ENCODE data around the gene TBCEL. TPM values are rescaled to one million over a fixed set of nuclear protein-coding genes. Genes with fewer than 3 reads are reported as not detected.
A peak's percentile ranks its signal among the peaks of the same experiment; 100 is the strongest.

The TBCEL gene
- total RNA-seq, 1 donor from 2014 or later = 44.9 TPM

DNA sequence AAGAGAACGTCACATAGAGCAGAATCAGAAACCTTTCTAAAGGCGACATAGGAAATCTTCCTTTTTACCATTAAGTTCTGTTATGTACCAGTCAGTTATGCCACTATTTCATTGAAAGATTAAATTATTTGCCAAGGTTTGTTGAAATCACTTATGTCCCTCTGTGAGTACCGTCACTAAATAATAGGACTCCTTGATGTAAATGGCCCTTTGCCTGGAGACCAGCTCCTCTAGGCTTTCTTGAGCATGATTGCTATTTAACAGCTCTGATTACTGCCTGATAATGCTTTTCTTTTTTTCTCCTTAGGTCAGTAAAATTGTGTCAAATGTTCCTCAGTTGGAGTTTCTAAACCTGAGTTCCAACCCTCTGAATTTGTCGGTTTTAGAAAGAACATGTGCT, 29.3 kb downstream of the TBCEL start:
- ATAC-seq (no peak), DNase-seq (ENCODE audit: low spot score) (no peak)
- intact Hi-C loops (cut with DNase I) = no loop called here

- DNase-seq (ENCODE audit: low spot score) = no peak
- intact Hi-C loops (cut with DNase I) = no loop called here
- no peak for ATAC-seq
Observed at GRCh38 chr11:121054266-121054665, 30.4 kb downstream of the TBCEL start.

DNA sequence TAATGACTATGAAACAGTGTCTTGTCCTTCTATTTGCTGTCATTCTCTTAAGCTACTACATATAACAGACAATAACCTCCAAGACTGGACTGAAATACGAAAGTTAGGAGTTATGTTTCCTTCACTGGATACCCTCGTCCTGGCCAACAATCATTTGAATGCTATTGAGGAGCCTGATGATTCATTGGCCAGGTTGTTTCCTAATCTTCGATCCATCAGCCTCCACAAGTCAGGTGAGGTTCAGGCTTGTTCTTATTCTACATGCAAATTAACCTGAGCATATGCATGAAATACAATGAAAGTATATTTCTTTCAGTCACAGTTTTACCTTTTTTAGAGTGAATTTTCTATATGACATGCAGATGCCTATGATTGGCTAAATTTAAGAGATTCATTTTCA, 31.2 kb downstream of the TBCEL start:
- DNase-seq (ENCODE audit: low spot score) = no peak
- no peak for ATAC-seq
- intact Hi-C loops (cut with DNase I) = no loop called here

GRCh38 chr11:121057922-121058321, 34.0 kb downstream of the TBCEL start:
- intact Hi-C loops (cut with DNase I) = no loop called here
- no peak for DNase-seq (ENCODE audit: low spot score)

GRCh38 chr11:121058941-121059340, 35.0 kb downstream of the TBCEL start:
- intact Hi-C loops (cut with DNase I) = no loop called here
- no peak for ATAC-seq
- no peak for DNase-seq (ENCODE audit: low spot score)

More at GRCh38 chr11:121057922-121058321, 34.0 kb downstream of the TBCEL start:
- ATAC-seq = no peak

DNA sequence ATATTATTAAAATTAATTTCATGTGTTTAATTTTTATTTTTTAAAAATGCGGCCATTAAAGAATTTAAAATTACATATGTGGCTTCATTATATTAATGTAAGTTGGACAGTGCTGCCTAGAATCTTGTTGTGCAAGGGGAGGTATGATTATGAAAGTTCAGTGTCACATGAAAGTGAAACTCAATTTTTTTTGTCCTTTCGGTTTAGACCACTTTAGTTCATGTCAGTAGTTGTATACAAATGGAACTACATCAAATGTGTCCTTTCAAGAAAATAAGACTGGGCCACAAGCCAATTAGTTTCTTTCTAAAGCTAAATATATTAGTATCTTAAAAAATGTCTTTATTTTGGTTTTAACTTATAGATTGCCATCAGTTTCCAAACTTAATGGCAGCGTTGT, 35.7 kb downstream of the TBCEL start:
- intact Hi-C loops (cut with DNase I) = no loop called here
- ATAC-seq (no peak), DNase-seq (ENCODE audit: low spot score) (no peak)

DNA sequence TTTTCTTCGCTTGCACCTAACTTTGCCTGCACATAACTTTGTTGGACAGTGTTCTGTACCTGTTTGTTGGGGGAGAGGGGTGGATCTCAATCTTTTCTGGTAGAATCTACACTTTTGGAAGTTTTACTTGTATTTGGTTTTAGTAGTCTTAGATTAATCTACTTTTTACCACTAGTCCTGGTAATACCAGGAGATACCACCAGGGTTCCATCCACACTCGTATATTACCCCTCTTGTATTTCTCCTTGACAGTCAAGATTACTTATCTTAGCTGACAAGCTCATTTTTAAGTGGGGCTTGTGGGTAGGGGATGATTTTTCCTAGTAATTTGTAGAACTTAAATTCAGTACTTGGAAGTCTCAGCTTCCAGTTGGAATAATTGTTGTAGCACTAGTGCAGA, 39.8 kb downstream of the TBCEL start:
- intact Hi-C loops (cut with DNase I) = no loop called here
- DNase-seq (ENCODE audit: low spot score) (no peak), ATAC-seq (no peak)

DNA sequence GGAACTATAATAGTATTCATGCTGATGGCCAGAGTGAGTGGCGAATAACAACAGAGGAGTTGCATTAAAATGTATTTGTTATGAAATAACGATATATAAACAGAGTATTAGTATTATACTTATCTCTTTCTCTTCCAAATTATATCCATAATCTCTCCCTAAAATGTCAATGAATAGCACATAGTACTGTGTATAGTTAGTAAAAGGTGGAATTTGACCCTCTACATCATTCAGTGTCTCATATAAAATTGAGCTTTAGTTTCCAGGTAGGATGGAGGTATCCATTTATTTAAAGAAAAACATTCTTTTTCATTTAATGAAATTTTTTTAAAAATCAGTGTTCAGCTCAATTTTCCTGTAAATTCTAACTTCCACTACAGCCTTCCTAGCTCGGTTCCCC, 42.7 kb downstream of the TBCEL start:
- no peak for ATAC-seq
- intact Hi-C loops (cut with DNase I) = no loop called here
- DNase-seq (ENCODE audit: low spot score) = no peak

GRCh38 chr11:121067026-121067425, 43.1 kb downstream of the TBCEL start:
- ATAC-seq (no peak), DNase-seq (ENCODE audit: low spot score) (no peak)
- intact Hi-C loops (cut with DNase I) = no loop called here

- intact Hi-C loops (cut with DNase I) = no loop called here
- DNase-seq (ENCODE audit: low spot score) (no peak), ATAC-seq (no peak)
Observed at GRCh38 chr11:121067453-121067852, 43.6 kb downstream of the TBCEL start.

DNA sequence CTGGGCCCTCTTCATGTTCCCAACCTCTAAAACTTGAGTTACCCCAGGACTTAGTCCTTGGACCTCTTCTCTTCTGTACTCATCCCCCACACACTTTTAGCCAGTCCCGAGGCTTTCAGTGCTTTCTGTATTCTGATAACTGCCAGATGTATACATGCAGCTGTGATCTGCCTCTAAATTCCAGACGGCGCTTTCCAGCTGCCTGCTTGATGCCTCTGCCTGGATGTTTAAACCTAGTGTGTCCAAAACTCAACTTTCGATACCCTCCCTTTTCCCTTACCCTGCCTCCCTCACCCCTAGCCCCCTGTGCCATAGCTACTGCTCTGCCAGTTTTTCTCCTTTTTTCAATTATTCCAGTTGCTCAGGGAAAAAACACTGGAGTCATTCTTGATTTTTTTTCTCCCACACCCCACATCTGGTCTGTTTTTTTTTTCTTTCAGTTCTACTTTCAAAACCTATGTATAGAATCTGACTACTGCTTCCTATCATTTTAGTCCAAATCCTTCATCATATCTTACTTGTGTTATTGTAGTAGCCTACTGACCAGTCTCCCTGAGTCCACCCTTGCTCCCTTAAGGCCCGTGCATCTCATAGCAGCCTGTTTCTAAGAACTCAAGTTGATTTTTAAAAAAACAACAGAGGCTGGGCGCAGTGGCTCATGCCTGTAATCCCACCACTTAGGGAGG, 44.2 kb downstream of the TBCEL start:
- no peak for ATAC-seq
- intact Hi-C loops (cut with DNase I) = no loop called here
- DNase-seq (ENCODE audit: low spot score) = no peak

- DNase-seq (ENCODE audit: low spot score) (no peak), ATAC-seq (no peak)
- intact Hi-C loops (cut with DNase I) = no loop called here
Observed at GRCh38 chr11:121068787-121069186, 44.9 kb downstream of the TBCEL start.

DNA sequence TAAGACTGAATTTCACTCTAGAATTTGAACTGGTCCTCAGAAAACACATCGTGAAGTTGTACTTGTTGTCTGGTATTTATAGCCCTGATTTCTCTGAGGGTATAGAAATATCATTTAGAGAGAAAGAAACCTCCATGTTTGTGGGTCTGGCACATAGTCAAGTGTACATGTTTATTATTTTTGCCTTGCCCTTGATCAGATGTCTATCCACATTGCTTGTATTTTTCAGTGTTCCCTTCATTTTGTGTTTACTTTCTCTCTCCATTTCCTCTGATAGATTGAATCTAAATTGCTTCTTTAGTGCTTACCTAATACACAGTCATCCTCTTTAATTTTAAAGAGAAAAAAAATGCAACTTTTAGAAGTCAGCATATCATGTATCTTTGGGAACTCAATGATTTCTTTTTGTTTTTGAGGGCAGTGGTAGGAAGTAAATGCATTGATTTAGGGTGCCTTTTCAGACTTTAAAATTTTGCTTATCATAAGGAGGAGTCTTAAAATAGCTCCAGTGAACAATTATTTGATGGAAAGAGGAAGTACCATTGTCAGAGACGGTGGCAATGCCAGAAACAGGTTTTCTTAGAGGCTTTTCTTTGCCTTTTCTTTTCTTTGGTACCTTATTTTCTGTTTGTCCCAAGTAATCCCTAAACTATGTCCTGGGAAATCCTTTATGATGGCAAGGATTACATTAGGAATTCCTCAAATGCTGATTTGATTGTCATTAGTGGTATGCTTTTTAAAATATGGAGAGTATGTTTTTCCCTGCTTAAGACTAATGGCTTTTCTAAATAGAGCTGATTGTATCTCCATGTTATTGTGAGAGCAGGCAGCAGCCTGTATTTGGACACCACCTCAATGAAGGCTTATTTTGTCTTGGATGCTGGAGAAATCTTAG, 47.3 kb downstream of the TBCEL start:
- no peak for ATAC-seq
- DNase-seq (ENCODE audit: low spot score) = no peak
- intact Hi-C loops (cut with DNase I) = no loop called here

DNA sequence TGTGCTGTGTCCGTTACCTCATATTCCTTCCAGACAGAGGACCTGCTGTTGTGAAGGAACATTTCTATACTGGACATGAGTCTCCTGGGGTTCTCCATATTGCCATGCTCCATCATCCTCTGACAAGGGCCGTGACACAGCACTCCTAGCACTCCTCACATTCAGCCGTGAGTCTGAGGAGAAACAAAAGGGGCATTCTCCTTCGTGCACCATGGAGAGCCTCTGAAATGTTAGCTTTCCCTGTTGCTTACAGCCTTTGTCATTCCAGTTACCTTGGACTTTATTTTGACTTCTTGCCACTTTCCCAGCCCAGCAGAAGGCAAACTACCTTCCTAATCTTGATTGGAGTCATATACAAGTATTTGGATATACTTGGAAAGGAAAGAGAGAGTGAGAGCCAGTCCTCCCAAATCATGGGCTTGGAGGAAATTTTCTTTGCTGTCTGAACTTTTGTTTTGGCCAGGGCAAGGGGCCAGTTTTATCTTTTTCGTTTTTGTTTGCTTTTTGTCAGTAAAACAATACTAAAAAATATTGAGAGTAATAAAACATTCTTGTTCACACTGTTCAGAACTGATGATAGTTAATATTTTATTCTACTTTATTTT, 48.0 kb downstream of the TBCEL start:
- intact Hi-C loops (cut with DNase I) = no loop called here
- no peak for DNase-seq (ENCODE audit: low spot score)
- peak; percentile 64 for ATAC-seq

- intact Hi-C loops (cut with DNase I) = loop anchor here (5.0 kb wide), 1 partner anchor 139 kb away; no protein-coding TSS in a partner anchor
- ATAC-seq (no peak), DNase-seq (ENCODE audit: low spot score) (no peak)
Observed at GRCh38 chr11:121081321-121081720, 57.4 kb downstream of the TBCEL start.

- intact Hi-C loops (cut with DNase I) = loop anchor here (5.0 kb wide), 1 partner anchor 140 kb away; no protein-coding TSS in a partner anchor
- DNase-seq (ENCODE audit: low spot score) (no peak), ATAC-seq (no peak)
Observed at GRCh38 chr11:121082219-121082618, 58.3 kb downstream of the TBCEL start.

- DNase-seq (ENCODE audit: low spot score) = no peak
- intact Hi-C loops (cut with DNase I) = loop anchor here (5.0 kb wide), 1 partner anchor 140 kb away; no protein-coding TSS in a partner anchor
Observed at GRCh38 chr11:121082670-121083069, 58.8 kb downstream of the TBCEL start.

GRCh38 chr11:121086866-121087265, 63.0 kb downstream of the TBCEL start:
- DNase-seq (ENCODE audit: low spot score) = no peak
- intact Hi-C loops (cut with DNase I) = no loop called here
- no peak for ATAC-seq

More at GRCh38 chr11:121082670-121083069, 58.8 kb downstream of the TBCEL start:
- no peak for ATAC-seq

DNA sequence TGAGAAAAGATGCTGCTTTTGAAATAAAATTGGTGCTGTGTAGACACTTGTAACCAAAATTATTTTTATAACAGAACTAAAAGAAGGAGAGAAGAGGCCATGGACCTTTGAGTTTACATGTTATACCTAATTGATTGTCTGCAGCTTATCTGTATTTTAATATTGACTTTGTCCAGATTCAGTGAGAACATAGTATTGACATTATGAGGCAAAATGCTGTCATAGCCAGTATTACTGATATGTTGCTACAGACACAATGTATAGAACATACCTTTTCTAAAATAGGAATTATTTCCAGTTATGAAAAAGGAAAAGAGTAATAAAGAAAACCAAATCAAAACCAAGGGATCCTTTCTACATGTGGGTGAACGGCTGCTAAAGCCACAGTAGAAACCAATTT, 65.7 kb downstream of the TBCEL start:
- DNase-seq (ENCODE audit: low spot score) (no peak), ATAC-seq (no peak)
- intact Hi-C loops (cut with DNase I) = no loop called here

Data from sciatic nerve (tissue), 2 donors.